ENCODE results near the gene DPP6.

Gene DPP6

GRCh38 chr7:154480817-154481216 lies 428.6 kb downstream of the DPP6 start:
- Histone ChIP-seq H3K27ac (ENCODE audit: poor library complexity, severe bottlenecking) (no peak overlapping the region), H3K36me3 (ENCODE audit: low read depth) (no peaks in the 10 kb centered on the region), H3K27me3 (ENCODE audit: insufficient read depth, poor library complexity, severe bottlenecking) (no peaks in the 10 kb centered on the region), H3K4me3 (ENCODE audit: severe bottlenecking) (no peak overlapping the region), H3K4me1 (ENCODE audit: insufficient read depth, poor library complexity, severe bottlenecking) (no peaks in the 10 kb centered on the region), H3K9me3 (ENCODE audit: severe bottlenecking) (no peaks in the 10 kb centered on the region)
- ATAC-seq (ENCODE audit: low read depth) (no peak), DNase-seq (ENCODE audit: low spot score) (no peak)
- no peak for TF ChIP-seq CTCF (IDR thresholded peaks at IDR 0.05; ENCODE audit: poor library complexity, severe bottlenecking)

- H3K4me3 ChIP-seq (ENCODE audit: severe bottlenecking) = no peak overlapping the region
- no peak for DNase-seq (ENCODE audit: low spot score)
- no peaks in the 10 kb centered on the region for H3K27me3 ChIP-seq (ENCODE audit: insufficient read depth, poor library complexity, severe bottlenecking)
- no peaks in the 10 kb centered on the region for H3K36me3 ChIP-seq (ENCODE audit: low read depth)
- no peak for ATAC-seq (ENCODE audit: low read depth)
- H3K4me1 ChIP-seq (ENCODE audit: insufficient read depth, poor library complexity, severe bottlenecking) = no peaks in the 10 kb centered on the region
- no peak overlapping the region for H3K27ac ChIP-seq (ENCODE audit: poor library complexity, severe bottlenecking)
- H3K9me3 ChIP-seq (ENCODE audit: severe bottlenecking) = no peaks in the 10 kb centered on the region
- TF ChIP-seq CTCF (IDR thresholded peaks at IDR 0.05; ENCODE audit: poor library complexity, severe bottlenecking) = no peak
These were observed 430.7 kb downstream of the DPP6 start for GRCh38 chr7:154482863-154483262.

- H3K36me3 ChIP-seq (ENCODE audit: low read depth) = no peaks in the 10 kb centered on the region
- DNase-seq (ENCODE audit: low spot score) (no peak), ATAC-seq (ENCODE audit: low read depth) (no peak)
- H3K4me1 ChIP-seq (ENCODE audit: insufficient read depth, poor library complexity, severe bottlenecking) = no peaks in the 10 kb centered on the region
- H3K27ac ChIP-seq (ENCODE audit: poor library complexity, severe bottlenecking) = no peak overlapping the region
- no peak for TF ChIP-seq CTCF (IDR thresholded peaks at IDR 0.05; ENCODE audit: poor library complexity, severe bottlenecking)
- no peaks in the 10 kb centered on the region for H3K27me3 ChIP-seq (ENCODE audit: insufficient read depth, poor library complexity, severe bottlenecking)
- H3K9me3 ChIP-seq (ENCODE audit: severe bottlenecking) = no peaks in the 10 kb centered on the region
- H3K4me3 ChIP-seq (ENCODE audit: severe bottlenecking) = no peak overlapping the region
These were observed 432.2 kb downstream of the DPP6 start for GRCh38 chr7:154484406-154484805.

GRCh38 chr7:154484943-154485342 lies 432.7 kb downstream of the DPP6 start:
- no peak for ATAC-seq (ENCODE audit: low read depth)
- no peak for TF ChIP-seq CTCF (IDR thresholded peaks at IDR 0.05; ENCODE audit: poor library complexity, severe bottlenecking)
- no peak for DNase-seq (ENCODE audit: low spot score)
- Histone ChIP-seq H3K4me1 (ENCODE audit: insufficient read depth, poor library complexity, severe bottlenecking) (no peaks in the 10 kb centered on the region), H3K27ac (ENCODE audit: poor library complexity, severe bottlenecking) (no peak overlapping the region), H3K9me3 (ENCODE audit: severe bottlenecking) (no peaks in the 10 kb centered on the region), H3K27me3 (ENCODE audit: insufficient read depth, poor library complexity, severe bottlenecking) (no peaks in the 10 kb centered on the region), H3K4me3 (ENCODE audit: severe bottlenecking) (no peak overlapping the region), H3K36me3 (ENCODE audit: low read depth) (no peaks in the 10 kb centered on the region)

- Histone ChIP-seq H3K4me1 (ENCODE audit: insufficient read depth, poor library complexity, severe bottlenecking) (no peaks in the 10 kb centered on the region), H3K27me3 (ENCODE audit: insufficient read depth, poor library complexity, severe bottlenecking) (no peaks in the 10 kb centered on the region), H3K9me3 (ENCODE audit: severe bottlenecking) (no peaks in the 10 kb centered on the region), H3K36me3 (ENCODE audit: low read depth) (no peaks in the 10 kb centered on the region), H3K4me3 (ENCODE audit: severe bottlenecking) (no peak overlapping the region), H3K27ac (ENCODE audit: poor library complexity, severe bottlenecking) (no peak overlapping the region)
- no peak for TF ChIP-seq CTCF (IDR thresholded peaks at IDR 0.05; ENCODE audit: poor library complexity, severe bottlenecking)
- DNase-seq (ENCODE audit: low spot score) (no peak), ATAC-seq (ENCODE audit: low read depth) (no peak)
These were observed 437.7 kb downstream of the DPP6 start for GRCh38 chr7:154489897-154490296.

Measured in RWPE2 (cell line).